NCI-H1092 (cell line): ENCODE results near the gene ARID1B.

ENCODE experiments used
- DNase-seq: peaks from one replicate; lab custom pipeline; 2025; lab: John Stamatoyannopoulos, UW

ARID1B gene

GRCh38 chr6:156852147-156852857 lies 75.1 kb downstream of the ARID1B start:
- no peak for DNase-seq

GRCh38 chr6:156852858-156853216 lies 75.7 kb downstream of the ARID1B start:
- no peak for DNase-seq

GRCh38 chr6:156853733-156854132 lies 76.6 kb downstream of the ARID1B start:
- no peak for DNase-seq

GRCh38 chr6:156854466-156855161 lies 77.4 kb downstream of the ARID1B start:
- DNase-seq = no peak

GRCh38 chr6:156857573-156857972 lies 80.4 kb downstream of the ARID1B start:
- DNase-seq = no peak

- no peak for DNase-seq
Observed at GRCh38 chr6:156859686-156860085, 82.5 kb downstream of the ARID1B start.

GRCh38 chr6:156862711-156863110 lies 85.5 kb downstream of the ARID1B start:
- DNase-seq = no peak

GRCh38 chr6:156863504-156863903 lies 86.3 kb downstream of the ARID1B start:
- no peak for DNase-seq

GRCh38 chr6:156864557-156864956 lies 87.4 kb downstream of the ARID1B start:
- no peak for DNase-seq

GRCh38 chr6:156865019-156865629 lies 87.9 kb downstream of the ARID1B start:
- no peak for DNase-seq

- DNase-seq = no peak
Observed at GRCh38 chr6:156866220-156867015, 89.2 kb downstream of the ARID1B start.

- no peak for DNase-seq
Observed at GRCh38 chr6:156867121-156867520, 89.9 kb downstream of the ARID1B start.

- DNase-seq = no peak
Observed at GRCh38 chr6:156868385-156868784, 91.2 kb downstream of the ARID1B start.

- no peak for DNase-seq
Observed at GRCh38 chr6:156869980-156870398, 92.8 kb downstream of the ARID1B start.

- DNase-seq = no peak
Observed at GRCh38 chr6:156870924-156871539, 93.9 kb downstream of the ARID1B start.

GRCh38 chr6:156872903-156873302 lies 95.7 kb downstream of the ARID1B start:
- DNase-seq = no peak

- no peak for DNase-seq
Observed at GRCh38 chr6:156873654-156874380, 96.6 kb downstream of the ARID1B start.

GRCh38 chr6:156875062-156875461 lies 97.9 kb downstream of the ARID1B start:
- DNase-seq = no peak

- DNase-seq = no peak
Observed at GRCh38 chr6:156876302-156876701, 99.1 kb downstream of the ARID1B start.

GRCh38 chr6:156877126-156877863 lies 100.1 kb downstream of the ARID1B start:
- DNase-seq = no peak

- DNase-seq = no peak
Observed at GRCh38 chr6:156878681-156879080, 101.5 kb downstream of the ARID1B start.
